Activated CD8-positive, alpha-beta T cell treated with anti-CD3 and anti-CD28 coated beads, Interleukin-2, amount 10 ng/mL, durations not matched to agents 7 days and 5 days (primary cell): ENCODE measurements around the gene MSI2. TPM values are rescaled to one million over a fixed set of nuclear protein-coding genes. Genes with fewer than 3 reads are reported as not detected.

Experiments
- ATAC-seq: fragments of 150-1000 bp; cut with Tn5 transposase; one replicate; pipeline ENCODE4 v1.10.0; 2021; ENCODE audit warnings: moderate library complexity
- CTCF ChIA-PET: fragments of 350-600 bp; sonication (Branson Sonifier 250); formaldehyde crosslinking; loops from one replicate; lab custom pipeline; 2021; ENCODE audit warnings: antibody characterized with exemption; lab: Charles Lee
- POLR2A ChIA-PET: fragments of 350-600 bp; sonication (Branson Sonifier 250); formaldehyde crosslinking; loops from one replicate; lab custom pipeline; 2021; ENCODE audit warnings: antibody characterized with exemption; lab: Charles Lee
- DNase-seq: peaks from one replicate; pipeline ENCODE4 v3.0.0-alpha.2; 2020
- H3K27ac Mint-ChIP-seq: one replicate; pipeline ENCODE4 v1.8.0; 2021; ENCODE audit warnings: mild to moderate bottlenecking, mixed read lengths
- H3K27me3 Mint-ChIP-seq: one replicate; pipeline ENCODE4 v1.8.0; 2021; ENCODE audit warnings: low read depth, mixed read lengths
- H3K36me3 Mint-ChIP-seq: one replicate; pipeline ENCODE4 v1.8.0; 2021; ENCODE audit warnings: low read depth, mixed read lengths
- H3K4me1 Mint-ChIP-seq: one replicate; pipeline ENCODE4 v1.8.0; 2021; ENCODE audit warnings: low read depth, mixed read lengths
- H3K4me3 Mint-ChIP-seq: one replicate; pipeline ENCODE4 v1.8.0; 2021; ENCODE audit warnings: mild to moderate bottlenecking, mixed read lengths
- H3K9me3 Mint-ChIP-seq: one replicate; pipeline ENCODE4 v1.8.0; 2022; ENCODE audit warnings: mixed read lengths; ENCODE audit not compliant: insufficient read depth
- total RNA-seq, 2 experiments: library from RNA; stranded (reverse); gene quantifications; one replicate each; pipeline ENCODE4 v1.2.3, GENCODE V29; 2021

The MSI2 gene
- total RNA-seq, 2 experiments from 2014 or later = 123 to 125 TPM

GRCh38 chr17:57484826-57485565 is 228.7 kb downstream of the MSI2 start:
- Mint-ChIP-seq H3K9me3 (no peaks in the 10 kb centered on the region), H3K4me1 (peaks cover 76% of the 10 kb centered on the region), H3K27ac (no peak overlapping the region), H3K4me3 (no peak overlapping the region), H3K27me3 (no peaks in the 10 kb centered on the region), H3K36me3 (peaks cover 14% of the 10 kb centered on the region)
- DNase-seq (no peak), ATAC-seq (no peak)
- ChIA-PET POLR2A (no interaction called here), CTCF (interaction anchor here (1.0 to 3.2 kb wide), 5 partner anchors 16 to 262 kb away, joined by 3 to 15 read pairs (median 4); no protein-coding TSS in a partner anchor)

GRCh38 chr17:57485566-57485865 is 229.2 kb downstream of the MSI2 start:
- DNase-seq (no peak), ATAC-seq (no peak)
- Mint-ChIP-seq H3K27me3 (no peaks in the 10 kb centered on the region), H3K9me3 (no peaks in the 10 kb centered on the region), H3K27ac (no peak overlapping the region), H3K4me3 (no peak overlapping the region), H3K36me3 (peaks cover 11% of the 10 kb centered on the region), H3K4me1 (peaks cover 71% of the 10 kb centered on the region)
- CTCF ChIA-PET = interaction anchor here (1.0 to 3.2 kb wide), 4 partner anchors 15 to 242 kb away, joined by 3 to 15 read pairs (median 5); no protein-coding TSS in a partner anchor
- POLR2A ChIA-PET = no interaction called here

- CTCF ChIA-PET = interaction anchor here (1.1 to 3.2 kb wide), 4 partner anchors 11 to 242 kb away, joined by 3 to 15 read pairs (median 6); no protein-coding TSS in a partner anchor
- H3K4me3 Mint-ChIP-seq = no peak overlapping the region
- H3K27ac Mint-ChIP-seq = no peak overlapping the region
- no peaks in the 10 kb centered on the region for H3K9me3 Mint-ChIP-seq
- H3K27me3 Mint-ChIP-seq = no peaks in the 10 kb centered on the region
- POLR2A ChIA-PET = no interaction called here
- peaks cover 64% of the 10 kb centered on the region for H3K4me1 Mint-ChIP-seq
- H3K36me3 Mint-ChIP-seq = peaks cover 11% of the 10 kb centered on the region
- DNase-seq = no peak
- no peak for ATAC-seq
Observed at GRCh38 chr17:57485916-57486881, 229.9 kb downstream of the MSI2 start.

GRCh38 chr17:57486882-57487301 is 230.6 kb downstream of the MSI2 start:
- ATAC-seq (no peak), DNase-seq (no peak)
- Mint-ChIP-seq H3K36me3 (peaks cover 11% of the 10 kb centered on the region), H3K27ac (no peak overlapping the region), H3K4me1 (peaks cover 61% of the 10 kb centered on the region), H3K27me3 (no peaks in the 10 kb centered on the region), H3K9me3 (no peaks in the 10 kb centered on the region), H3K4me3 (no peak overlapping the region)
- POLR2A ChIA-PET = no interaction called here
- CTCF ChIA-PET = interaction anchor here (1.3 to 3.2 kb wide), 3 partner anchors 11 to 243 kb away, joined by 3 to 15 read pairs (median 4); no protein-coding TSS in a partner anchor

DNA sequence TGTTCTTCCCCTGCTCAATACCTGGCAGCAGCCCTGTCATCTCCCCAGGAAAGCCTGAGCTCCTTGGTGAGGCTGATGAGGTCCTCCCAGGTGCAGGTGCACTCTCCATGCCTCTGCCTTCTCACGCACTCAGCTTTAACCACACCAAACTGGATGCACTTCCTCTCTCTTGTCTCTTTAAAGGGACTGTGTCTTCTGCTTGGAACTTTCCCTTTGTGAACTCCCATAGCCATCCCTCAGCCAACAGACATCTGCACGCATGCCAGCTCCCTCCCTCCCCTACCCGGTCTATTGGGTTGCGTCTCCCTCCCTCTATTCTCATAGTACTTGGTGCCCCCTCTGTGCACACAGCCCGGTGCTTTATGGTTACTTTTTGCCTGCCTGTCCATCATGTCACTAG is 231.2 kb downstream of the MSI2 start:
- Mint-ChIP-seq H3K27ac (no peak overlapping the region), H3K36me3 (peaks cover 9% of the 10 kb centered on the region), H3K4me3 (no peak overlapping the region), H3K27me3 (no peaks in the 10 kb centered on the region), H3K4me1 (peaks cover 54% of the 10 kb centered on the region), H3K9me3 (no peaks in the 10 kb centered on the region)
- ATAC-seq (peak; percentile 33), DNase-seq (no peak)
- ChIA-PET CTCF (interaction anchor here (1.3 to 3.2 kb wide), 3 partner anchors 10 to 244 kb away, joined by 3 to 15 read pairs (median 4); no protein-coding TSS in a partner anchor), POLR2A (no interaction called here)

DNA sequence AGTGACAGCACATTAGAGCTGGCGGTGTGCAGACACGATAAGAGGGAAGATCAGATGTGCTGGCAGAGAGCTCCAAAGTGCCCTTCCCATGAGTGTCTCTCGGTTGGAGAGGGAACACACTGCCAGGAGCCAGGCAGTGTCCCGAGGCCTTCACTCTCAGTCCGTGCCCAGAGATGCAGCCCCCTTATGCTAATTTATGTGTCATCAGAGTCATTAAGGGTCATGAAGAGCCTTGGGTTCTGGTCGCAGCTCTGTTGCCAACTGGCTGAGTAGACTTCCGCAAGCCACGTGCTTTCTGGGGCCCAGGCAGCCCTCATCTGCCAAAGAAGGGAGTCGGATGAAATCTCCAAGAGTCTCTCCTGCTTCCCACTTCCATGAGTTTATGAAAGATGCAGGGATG is 232.5 kb downstream of the MSI2 start:
- ChIA-PET CTCF (interaction anchor here (1.1 to 1.4 kb wide), 3 partner anchors 8 to 304 kb away, joined by 3 read pairs; no protein-coding TSS in a partner anchor), POLR2A (no interaction called here)
- Mint-ChIP-seq H3K27ac (no peak overlapping the region), H3K4me1 (peaks cover 50% of the 10 kb centered on the region), H3K27me3 (no peaks in the 10 kb centered on the region), H3K9me3 (no peaks in the 10 kb centered on the region), H3K4me3 (no peak overlapping the region), H3K36me3 (peaks cover 11% of the 10 kb centered on the region)
- DNase-seq (no peak), ATAC-seq (no peak)

DNA sequence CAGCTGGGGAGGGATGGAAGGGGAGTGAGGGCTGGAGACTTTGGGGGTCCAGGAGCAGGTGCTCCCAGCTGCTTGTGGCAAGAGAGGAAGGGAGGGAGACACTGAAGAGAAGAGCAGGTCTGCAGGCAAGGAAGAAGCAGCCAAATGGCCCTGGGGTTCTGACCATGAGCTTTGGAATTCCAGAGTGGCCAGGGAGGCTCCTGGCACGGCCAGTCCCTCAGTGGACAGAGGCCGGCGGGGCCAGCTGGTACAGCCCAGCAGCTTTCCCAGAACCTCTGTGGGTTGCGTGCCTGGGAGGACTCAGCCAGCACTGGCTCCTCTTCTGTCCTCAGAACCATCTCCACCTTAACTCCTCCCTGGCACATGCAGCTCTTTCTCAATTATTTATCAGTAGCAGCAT is 233.0 kb downstream of the MSI2 start:
- POLR2A ChIA-PET = no interaction called here
- CTCF ChIA-PET = interaction anchor here (1.1 to 1.4 kb wide), 3 partner anchors 9 to 304 kb away, joined by 3 read pairs; no protein-coding TSS in a partner anchor

GRCh38 chr17:57490111-57490845 is 234.0 kb downstream of the MSI2 start:
- H3K36me3 Mint-ChIP-seq = peaks cover 9% of the 10 kb centered on the region

More for the DNA sequence above, 233.0 kb downstream of the MSI2 start:
- Mint-ChIP-seq H3K4me1 (peaks cover 46% of the 10 kb centered on the region), H3K36me3 (peaks cover 11% of the 10 kb centered on the region), H3K4me3 (no peak overlapping the region), H3K27me3 (no peaks in the 10 kb centered on the region), H3K9me3 (no peaks in the 10 kb centered on the region), H3K27ac (no peak overlapping the region)
- no peak for ATAC-seq
- no peak for DNase-seq

GRCh38 chr17:57490890-57491289 is 234.6 kb downstream of the MSI2 start:
- peaks cover 6% of the 10 kb centered on the region for H3K36me3 Mint-ChIP-seq
- H3K4me1 Mint-ChIP-seq = peaks cover 30% of the 10 kb centered on the region
- ATAC-seq (no peak), DNase-seq (no peak)
- no peaks in the 10 kb centered on the region for H3K27me3 Mint-ChIP-seq
- ChIA-PET CTCF (no interaction called here), POLR2A (no interaction called here)
- H3K4me3 Mint-ChIP-seq = no peak overlapping the region
- H3K9me3 Mint-ChIP-seq = no peaks in the 10 kb centered on the region
- H3K27ac Mint-ChIP-seq = no peak overlapping the region

More at GRCh38 chr17:57490111-57490845, 234.0 kb downstream of the MSI2 start:
- Mint-ChIP-seq H3K9me3 (no peaks in the 10 kb centered on the region), H3K27me3 (no peaks in the 10 kb centered on the region), H3K27ac (no peak overlapping the region), H3K4me1 (peaks cover 36% of the 10 kb centered on the region), H3K4me3 (no peak overlapping the region)
- DNase-seq = no peak
- ChIA-PET POLR2A (no interaction called here), CTCF (interaction anchor here (1.1 kb wide), 2 partner anchors 13 to 303 kb away, joined by 3 read pairs; no protein-coding TSS in a partner anchor)
- no peak for ATAC-seq

DNA sequence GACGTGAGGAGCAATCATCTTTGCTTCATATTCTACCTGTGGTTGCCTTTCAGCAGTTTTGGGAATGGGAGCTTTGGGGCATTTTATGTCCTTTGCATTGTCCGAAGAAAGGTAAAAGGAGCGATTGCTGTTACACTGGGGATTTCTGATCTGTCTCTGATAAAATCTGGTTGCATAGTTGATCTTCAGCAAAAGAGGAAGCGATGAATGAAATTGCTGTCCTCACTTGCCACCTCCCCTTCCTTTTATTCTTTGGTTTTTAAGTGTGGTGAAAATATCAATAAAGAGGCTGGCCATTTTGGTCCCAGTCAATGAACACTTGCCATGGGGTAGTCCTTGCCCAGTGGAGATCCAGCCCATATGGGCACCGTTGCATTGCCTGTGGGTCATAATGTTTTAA is 236.8 kb downstream of the MSI2 start:
- Mint-ChIP-seq H3K27me3 (no peaks in the 10 kb centered on the region), H3K27ac (no peak overlapping the region), H3K4me1 (peaks cover 15% of the 10 kb centered on the region), H3K36me3 (peaks cover 3% of the 10 kb centered on the region), H3K4me3 (no peak overlapping the region), H3K9me3 (no peaks in the 10 kb centered on the region)
- CTCF ChIA-PET = no interaction called here
- POLR2A ChIA-PET = no interaction called here
- DNase-seq (no peak), ATAC-seq (no peak)

DNA sequence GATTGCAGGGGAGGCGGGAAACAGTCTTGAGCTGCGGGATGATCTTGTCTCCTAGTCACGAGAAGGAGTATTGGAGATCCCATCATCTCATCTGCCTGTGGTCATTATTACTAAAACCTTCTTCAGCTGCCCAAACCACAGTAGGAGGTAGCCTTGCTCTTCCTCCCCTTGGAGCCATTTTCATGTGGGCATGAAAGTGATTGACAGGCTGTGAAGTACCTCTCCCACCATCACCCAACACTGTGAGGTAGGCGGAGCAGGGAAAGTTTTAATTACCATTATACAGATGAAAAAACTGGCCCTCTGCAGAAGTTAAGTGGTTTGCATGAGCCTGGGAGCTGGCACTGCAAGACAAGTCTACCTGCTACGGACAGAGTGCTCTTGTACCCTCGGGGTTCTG is 237.3 kb downstream of the MSI2 start:
- no peaks in the 10 kb centered on the region for H3K27me3 Mint-ChIP-seq
- ChIA-PET POLR2A (no interaction called here), CTCF (no interaction called here)
- DNase-seq = no peak
- no peak overlapping the region for H3K4me3 Mint-ChIP-seq
- H3K27ac Mint-ChIP-seq = no peak overlapping the region
- peaks cover 3% of the 10 kb centered on the region for H3K36me3 Mint-ChIP-seq
- no peak for ATAC-seq
- no peaks in the 10 kb centered on the region for H3K9me3 Mint-ChIP-seq
- H3K4me1 Mint-ChIP-seq = peaks cover 17% of the 10 kb centered on the region
